ENCODE results near the gene ANKS1B. TPM values are rescaled to one million over a fixed set of nuclear protein-coding genes. Genes with fewer than 3 reads are reported as not detected.

Gene ANKS1B
- total RNA-seq, 1 experiment from 2014 or later = 0.54 TPM

DNA sequence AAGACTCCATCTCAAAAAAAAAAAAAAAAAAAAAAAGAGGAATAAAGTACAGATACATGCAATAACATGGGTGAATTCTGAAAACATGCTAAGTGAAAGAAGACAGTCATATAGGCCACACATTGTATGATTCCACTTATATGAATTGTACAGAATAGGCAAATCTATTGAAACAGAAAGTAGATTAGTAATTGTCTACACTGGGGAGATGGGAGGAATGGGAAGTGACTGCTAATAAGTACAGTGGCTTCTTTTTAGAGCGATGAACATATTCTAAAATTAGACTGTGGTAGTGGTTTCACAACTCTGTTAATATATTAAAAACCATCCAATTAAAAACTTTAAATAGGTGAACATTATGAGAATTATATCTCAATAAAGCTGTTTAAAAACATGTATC, 74.4 kb downstream of the ANKS1B start:
- H3K9me3 ChIP-seq (ENCODE audit: control insufficient read depth in 1 of 2, insufficient read depth in 1 of 2, low read depth in 1 of 2, low read length in 2 of 2) = no peaks in the 10 kb centered on the region
- intact Hi-C loops (cut with micrococcal nuclease) = no loop called here
- BruUV-seq (replicated peaks) = no TSS peak
- H4K20me1 ChIP-seq (ENCODE audit: insufficient read depth) = no peaks in the 10 kb centered on the region
- no peaks in the 10 kb centered on the region for H3K9me2 ChIP-seq (ENCODE audit: insufficient read depth)
- no peak overlapping the region for H2AFZ ChIP-seq (ENCODE audit: low read depth, low read length, poor library complexity, severe bottlenecking)
- CTCF ChIA-PET = no interaction called here
- no peak overlapping the region for H3K9ac ChIP-seq (ENCODE audit: low read length)
- H3K27me3 ChIP-seq (ENCODE audit: insufficient read depth, low read length) = peaks cover 10% of the 10 kb centered on the region; the same call in 1 of the 2 replicates
- TF ChIP-seq RAD21 (IDR thresholded peaks at IDR 0.05; ENCODE audit: low read depth) (no peak), SP1 (IDR thresholded peaks at IDR 0.05; ENCODE audit: low read depth) (no peak), EZH2 (IDR thresholded peaks at IDR 0.05) (no peak), SRF (IDR thresholded peaks at IDR 0.05; ENCODE audit: low read depth) (no peak), REST (IDR thresholded peaks at IDR 0.05; ENCODE audit: low read depth) (no peak), POLR2A (IDR thresholded peaks at IDR 0.05; ENCODE audit: borderline replicate concordance, extremely low read depth, insufficient read depth, insufficient read length) (no peak), JUND (IDR thresholded peaks at IDR 0.05) (no peak), TCF7L2 (IDR thresholded peaks at IDR 0.05; ENCODE audit: borderline replicate concordance, extremely low read depth, insufficient read depth, insufficient read length) (no peak), ELF1 (IDR thresholded peaks at IDR 0.05; ENCODE audit: borderline replicate concordance, low read depth) (no peak), ZFX (IDR thresholded peaks at IDR 0.05) (no peak), SIN3A (IDR thresholded peaks at IDR 0.05; ENCODE audit: low read depth) (no peak), FOSL1 (IDR thresholded peaks at IDR 0.05; ENCODE audit: low read depth) (no peak)
- TF ChIP-seq, protein P1, sequence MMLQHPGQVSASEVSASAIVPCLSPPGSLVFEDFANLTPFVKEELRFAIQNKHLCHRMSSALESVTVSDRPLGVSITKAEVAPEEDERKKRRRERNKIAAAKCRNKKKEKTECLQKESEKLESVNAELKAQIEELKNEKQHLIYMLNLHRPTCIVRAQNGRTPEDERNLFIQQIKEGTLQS (IDR thresholded peaks at IDR 0.05) = no peak
- ATAC-seq (no peak), DNase-seq (ENCODE audit: low read depth, low spot score) (no peak)
- RAD21 ChIA-PET (ENCODE audit: low non-redundant PET in 1 of 2, low total read pairs in 2 of 2, uncharacterized antibody in 2 of 2, unreplicated experiment in 2 of 2) = no interaction called here
- POLR2A ChIA-PET = no interaction called here
- H3K36me3 ChIP-seq (ENCODE audit: control insufficient read depth in 1 of 2, insufficient read depth in 2 of 2, low read length in 2 of 2) = no peaks in the 10 kb centered on the region
- no peak overlapping the region for H3K4me2 ChIP-seq (ENCODE audit: low read length)
- H3K79me2 ChIP-seq (ENCODE audit: insufficient read depth, low read length) = no peaks in the 10 kb centered on the region
- H3K27ac ChIP-seq (ENCODE audit: low read depth, low read length) = no peak overlapping the region
- no peak overlapping the region for H3K4me3 ChIP-seq (replicated peaks in 1 of 2; ENCODE audit: low read depth in 1 of 2, low read length in 2 of 2)
- no peaks in the 10 kb centered on the region for H3K4me1 ChIP-seq (ENCODE audit: control insufficient read depth in 1 of 2, insufficient read depth in 2 of 2, low read length in 2 of 2)

Data from HCT116 (cell line).